ENCODE results near the gene TMEM233. TPM values are rescaled to one million over a fixed set of nuclear protein-coding genes. Genes with fewer than 3 reads are reported as not detected.

Gene TMEM233
- total and polyA plus RNA-seq, 2 of the 8 experiments (the other 6 are each of a cell fraction or from before 2014, with no cell fraction given) = 0.09 TPM

GRCh38 chr12:119609358-119609757 is 15.8 kb downstream of the TMEM233 start:
- Histone ChIP-seq H2BK15ac (ENCODE audit: low read length) (no peak overlapping the region), H3K23me2 (ENCODE audit: low read depth, low read length) (no peaks in the 10 kb centered on the region), H2BK120ac (replicated peaks; ENCODE audit: low read depth, low read length) (no peak overlapping the region), H3K79me1 (ENCODE audit: low read depth, low read length) (no peaks in the 10 kb centered on the region), H4K8ac (ENCODE audit: extremely low read depth, insufficient read depth, low read length) (no peak overlapping the region), H3K14ac (ENCODE audit: insufficient read length) (no peak overlapping the region), H3K4me3 (ENCODE audit: extremely low read depth in 1 of 4, insufficient read depth in 2 of 4, low read depth in 3 of 4, low read length in 4 of 4) (no peak overlapping the region), H3K56ac (replicated peaks; ENCODE audit: insufficient read length, low read depth, low read length) (no peak overlapping the region), H3K18ac (ENCODE audit: extremely low read depth, low read length) (no peak overlapping the region), H2BK12ac (ENCODE audit: low read depth, low read length) (no peak overlapping the region), H4K20me1 (replicated peaks in 1 of 2; ENCODE audit: control insufficient read depth in 1 of 2, insufficient read depth in 2 of 2, low read length in 2 of 2) (no peaks in the 10 kb centered on the region), H3K23ac (ENCODE audit: insufficient read length) (no peak overlapping the region), H2AK5ac (ENCODE audit: low read depth, low read length) (no peak overlapping the region), H3K4ac (replicated peaks; ENCODE audit: insufficient read length, low read depth, low read length) (no peak overlapping the region), H4K91ac (replicated peaks; ENCODE audit: insufficient read length, low read length) (no peak overlapping the region), H3K36me3 (ENCODE audit: control insufficient read depth in 2 of 4, insufficient read depth in 4 of 4, low read length in 3 of 4) (no peaks in the 10 kb centered on the region), H3K4me1 (replicated peaks in 1 of 4; ENCODE audit: control insufficient read depth in 3 of 4, insufficient read depth in 4 of 4, low read length in 3 of 4) (no peaks in the 10 kb centered on the region), H3K27ac (ENCODE audit: low read depth, low read length) (no peak overlapping the region), H3K27me3 (replicated peaks in 1 of 4; ENCODE audit: control insufficient read depth in 3 of 4, extremely low read depth in 1 of 4, insufficient read depth in 3 of 4, low read length in 3 of 4) (no peaks in the 10 kb centered on the region), H2AFZ (ENCODE audit: low read length) (no peak overlapping the region), H3K9ac (replicated peaks in 1 of 4; ENCODE audit: extremely low read depth in 1 of 4, low read depth in 3 of 4, low read length in 3 of 4) (no peak overlapping the region), H2BK20ac (ENCODE audit: low read length) (no peak overlapping the region), H3K79me2 (ENCODE audit: control insufficient read depth in 1 of 2, insufficient read depth in 2 of 2, low read length in 2 of 2) (no peaks in the 10 kb centered on the region), H4K5ac (ENCODE audit: insufficient read length, low read depth, low read length) (no peak overlapping the region), H2BK5ac (ENCODE audit: low read depth, low read length) (no peak overlapping the region), H3K4me2 (ENCODE audit: insufficient read depth in 1 of 2, low read depth in 2 of 2, low read length in 2 of 2) (no peak overlapping the region), H3K9me3 (ENCODE audit: insufficient read depth in 2 of 2, low read depth in 1 of 2, low read length in 1 of 2) (peaks cover 9 to 13% of the 10 kb centered on the region in 2 experiments; a peak in 3 of 4 replicates)
- POLR2A ChIA-PET (ENCODE audit: partially characterized antibody) = no interaction called here
- no peak for FAIRE-seq
- no peak for DNase-seq (ENCODE audit: low read depth in 1 of 2, low spot score in 2 of 2)
- CTCF ChIA-PET (ENCODE audit: partially characterized antibody) = interaction anchor here (0.6 to 2.2 kb wide), 3 partner anchors 11 to 40 kb away, joined by 3 to 6 read pairs (median 5); no protein-coding TSS in a partner anchor
- WGBS, 2 experiments (ENCODE audit: extremely low coverage in 1 of 2, insufficient coverage in 1 of 2, insufficient read length in 1 of 2, insufficient replicate concordance in 2 of 2, low coverage in 1 of 2, low lambda C conversion rate in 2 of 2, missing lambda C conversion rate in 1 of 2) = 73% methylated on average over 3 of the region's 3 CpGs; no CpG with 5 or more reads in 1 of the 2 experiments
- TF ChIP-seq SIX5 (IDR thresholded peaks at IDR 0.05; ENCODE audit: low read depth, low read length) (no peak), EZH2 (IDR thresholded peaks at IDR 0.05; ENCODE audit: low read depth, low read length, severe bottlenecking) (no peak), EGR1 (IDR thresholded peaks at IDR 0.05; ENCODE audit: borderline replicate concordance, low read depth, low read length) (no peak), RFX5 (IDR thresholded peaks at IDR 0.05; ENCODE audit: borderline replicate concordance, low read depth, low read length) (no peak), TBP (IDR thresholded peaks at IDR 0.05; ENCODE audit: low read depth, low read length) (no peak), POLR2AphosphoS5 (IDR thresholded peaks at IDR 0.05; ENCODE audit: low read depth, low read length) (no peak), JUN (IDR thresholded peaks at IDR 0.05; ENCODE audit: low read depth, low read length) (no peak), MAX (IDR thresholded peaks at IDR 0.05) (no peak)
